ENCODE results near the gene TOLLIP.

TOLLIP gene

DNA sequence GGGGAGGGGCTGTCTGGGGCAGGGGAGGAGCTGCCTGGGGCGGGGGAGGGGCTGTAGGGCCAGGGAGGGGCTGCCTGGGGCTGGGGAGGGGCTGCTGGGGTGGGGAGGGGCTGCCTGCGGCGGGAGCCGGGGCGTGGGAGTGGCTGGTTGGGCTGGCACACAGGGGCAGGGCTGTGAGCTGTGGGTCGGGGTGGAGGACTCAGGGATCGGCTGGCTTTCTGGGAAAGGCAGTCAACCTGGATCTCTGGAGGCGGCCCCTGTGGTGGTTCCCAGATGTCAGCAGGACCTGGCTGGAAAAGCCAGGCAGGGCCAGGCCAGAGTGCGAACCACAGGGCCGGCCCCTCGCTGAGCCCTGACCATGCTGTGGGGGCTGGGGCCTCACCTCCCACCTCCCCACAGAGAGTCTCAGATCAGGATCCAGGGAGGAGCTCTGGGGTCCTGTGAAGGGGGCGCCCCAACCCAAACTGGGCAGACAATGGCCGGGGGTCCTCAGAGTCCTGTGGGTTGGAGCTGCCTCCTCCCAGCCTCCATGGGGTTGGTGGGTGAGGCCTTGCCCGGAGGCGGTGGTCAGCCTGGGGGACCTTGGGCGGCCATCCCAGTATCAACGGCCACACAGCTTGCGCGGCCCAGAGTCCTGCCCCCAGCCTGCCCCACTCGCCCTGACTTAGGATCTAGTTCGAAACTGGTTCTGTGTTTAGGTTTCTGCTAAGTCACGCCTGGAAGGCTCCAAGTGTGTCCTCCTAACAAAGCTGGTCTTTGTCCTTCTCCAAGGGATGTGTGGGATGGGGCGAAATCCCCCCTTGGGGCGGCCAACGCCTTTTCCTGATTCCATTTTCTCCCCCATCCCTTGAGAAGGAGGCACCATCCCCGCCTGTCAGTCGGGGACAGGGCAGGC is 84.7 kb downstream of the TOLLIP start:
- in situ Hi-C loops (cut with MboI; ENCODE audit: low sequenced_read_pairs), result no loop called here
